ENCODE results near the gene LAIR2.
"Not testable (repeated sequence)": the region's sequence is repeated elsewhere in the genome, so short reads cannot be mapped to it uniquely, and the experiment has no call there.

Gene LAIR2

DNA sequence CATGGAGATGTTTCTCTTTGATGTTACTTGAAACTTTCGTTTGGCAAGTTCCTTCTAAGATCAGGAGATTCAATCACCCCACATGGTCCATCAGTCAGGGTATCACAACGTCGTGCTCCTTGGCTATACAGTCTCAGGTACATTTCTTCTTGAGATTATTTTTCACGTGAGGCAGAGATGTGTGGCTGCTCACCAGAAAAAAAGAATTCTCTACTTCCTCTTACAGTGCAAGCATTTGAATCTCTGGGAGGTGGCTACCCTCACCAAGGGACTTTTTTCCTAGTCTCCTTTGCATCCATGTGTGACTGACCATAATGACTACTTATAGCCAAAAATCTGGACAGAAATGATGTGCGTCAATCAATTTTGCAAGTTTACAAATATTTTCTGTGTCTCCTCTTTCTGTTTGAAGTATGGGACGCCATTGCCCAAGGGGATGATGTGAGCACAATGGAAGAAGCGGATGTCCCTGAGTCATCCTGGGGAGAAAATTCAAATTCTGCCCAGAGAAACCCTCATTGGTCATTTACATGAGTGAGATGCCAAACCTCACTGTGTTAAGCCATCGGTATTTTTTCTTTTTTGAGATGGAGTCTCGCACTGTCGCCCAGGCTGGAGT is 8.6 kb upstream of the LAIR2 start:
- no peak for DNase-seq (ENCODE audit: low read depth in 2 of 2)

DNA sequence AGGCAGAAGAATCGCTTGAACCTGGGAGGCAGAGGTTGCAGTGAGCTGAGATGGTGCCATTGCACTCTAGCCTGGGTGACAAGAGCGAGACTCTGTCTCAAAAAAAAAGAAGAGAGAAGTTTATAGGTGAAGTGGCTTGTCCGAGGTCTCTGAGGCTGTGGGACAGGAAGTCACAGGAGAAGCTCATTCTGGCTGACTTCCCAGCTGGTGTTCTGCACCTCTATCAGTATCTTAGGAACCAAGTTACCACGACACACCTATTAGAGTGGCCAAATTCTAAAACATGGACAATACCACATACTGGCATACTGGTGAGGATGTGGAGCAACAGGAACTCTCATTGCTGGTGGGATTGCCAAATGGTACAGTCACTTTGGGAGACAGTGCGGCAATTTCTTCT is 7.3 kb upstream of the LAIR2 start:
- not testable (repeated sequence) for DNase-seq (ENCODE audit: low read depth in 2 of 2)

DNA sequence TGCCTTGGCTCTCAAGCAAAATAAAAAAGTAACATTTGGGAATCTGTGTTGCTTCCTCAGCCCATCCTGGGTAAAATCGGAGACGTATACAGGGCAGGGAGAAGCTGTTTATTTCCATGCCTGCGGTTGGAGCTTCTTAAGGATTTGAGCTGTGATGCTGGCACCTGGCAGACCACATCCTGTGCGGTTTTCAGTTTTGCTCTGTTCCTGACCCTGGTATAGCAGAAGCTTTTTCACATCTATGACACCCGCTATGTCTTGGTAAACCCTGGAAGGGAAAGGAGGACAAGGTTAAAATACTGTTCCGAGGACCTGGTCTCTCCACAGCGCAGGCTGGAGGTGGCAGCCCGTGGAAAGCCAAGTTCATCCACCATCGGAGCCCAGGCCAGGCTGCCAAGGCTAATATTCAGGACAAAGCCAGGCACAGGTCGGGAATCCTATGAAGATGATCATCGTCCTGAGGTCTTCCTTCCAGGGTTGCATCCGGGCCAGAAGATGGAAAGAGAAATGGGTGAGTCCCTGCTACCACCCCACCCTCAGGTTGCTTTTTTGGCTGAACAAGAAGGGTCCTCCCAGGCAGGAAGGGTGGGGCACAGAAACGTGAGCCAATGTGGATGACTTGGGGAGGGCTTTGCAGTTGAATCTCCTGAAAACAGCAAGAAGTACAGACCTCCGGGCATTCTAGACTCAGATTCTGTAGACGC is 4.7 kb upstream of the LAIR2 start:
- DNase-seq (ENCODE audit: low read depth in 2 of 2), result not testable (repeated sequence)

DNA sequence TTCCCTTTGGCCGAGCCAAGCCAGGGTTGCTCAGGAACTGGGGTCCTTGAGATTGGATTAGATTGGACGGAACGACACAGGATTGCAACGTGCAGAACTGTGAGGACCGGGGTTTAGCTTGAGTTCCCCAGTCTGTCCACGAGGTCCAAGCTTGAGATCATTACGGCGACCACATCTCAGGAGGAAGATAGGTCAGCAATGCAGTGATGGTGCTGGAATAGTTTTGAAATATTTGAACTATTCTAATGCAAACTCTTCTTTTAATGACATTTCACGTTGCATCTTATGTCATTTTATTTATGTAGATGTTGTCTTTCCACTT is 4.2 kb upstream of the LAIR2 start:
- not testable (repeated sequence) for DNase-seq (ENCODE audit: low read depth in 2 of 2)

DNA sequence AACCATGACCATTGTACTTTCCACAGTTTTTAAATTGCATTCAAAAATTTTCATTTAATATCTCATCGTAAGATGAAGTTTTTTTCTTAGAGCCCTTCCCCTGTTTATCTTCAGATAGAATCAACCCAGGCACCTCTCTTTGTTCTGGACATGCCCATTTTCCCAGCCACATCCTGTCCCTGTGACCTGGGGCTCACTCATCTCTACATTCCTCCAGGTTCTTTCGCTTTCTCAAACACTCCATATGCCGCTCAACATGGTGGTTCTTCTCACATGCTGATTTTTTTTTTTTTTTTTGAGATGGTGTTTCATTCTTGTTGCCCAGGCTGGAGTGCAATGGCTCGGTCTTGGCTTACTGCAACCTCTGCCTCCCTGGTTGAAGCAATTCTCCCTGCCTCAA is 2.9 kb downstream of the LAIR2 start:
- not testable (repeated sequence) for DNase-seq (ENCODE audit: low read depth in 2 of 2)

DNA sequence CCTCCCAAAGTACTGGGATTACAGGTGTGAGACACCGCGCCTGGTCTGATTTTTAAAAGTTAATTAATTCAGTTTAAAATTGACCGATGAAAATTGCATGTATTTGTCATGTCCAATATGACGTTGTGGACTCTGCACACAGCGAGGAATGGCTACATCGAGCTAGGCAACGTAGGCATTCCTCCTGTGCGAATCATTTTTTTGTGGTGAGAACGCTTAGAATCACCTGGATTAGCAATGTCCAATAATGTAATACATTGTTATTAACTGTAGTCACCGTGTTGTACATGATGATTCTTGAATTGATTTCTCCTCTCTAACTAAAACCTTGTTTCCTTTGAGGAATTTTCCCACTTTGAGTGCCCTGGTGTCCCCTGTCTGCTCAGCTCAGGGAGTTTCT is 3.4 kb downstream of the LAIR2 start:
- no peak for DNase-seq (ENCODE audit: low read depth in 2 of 2)

DNA sequence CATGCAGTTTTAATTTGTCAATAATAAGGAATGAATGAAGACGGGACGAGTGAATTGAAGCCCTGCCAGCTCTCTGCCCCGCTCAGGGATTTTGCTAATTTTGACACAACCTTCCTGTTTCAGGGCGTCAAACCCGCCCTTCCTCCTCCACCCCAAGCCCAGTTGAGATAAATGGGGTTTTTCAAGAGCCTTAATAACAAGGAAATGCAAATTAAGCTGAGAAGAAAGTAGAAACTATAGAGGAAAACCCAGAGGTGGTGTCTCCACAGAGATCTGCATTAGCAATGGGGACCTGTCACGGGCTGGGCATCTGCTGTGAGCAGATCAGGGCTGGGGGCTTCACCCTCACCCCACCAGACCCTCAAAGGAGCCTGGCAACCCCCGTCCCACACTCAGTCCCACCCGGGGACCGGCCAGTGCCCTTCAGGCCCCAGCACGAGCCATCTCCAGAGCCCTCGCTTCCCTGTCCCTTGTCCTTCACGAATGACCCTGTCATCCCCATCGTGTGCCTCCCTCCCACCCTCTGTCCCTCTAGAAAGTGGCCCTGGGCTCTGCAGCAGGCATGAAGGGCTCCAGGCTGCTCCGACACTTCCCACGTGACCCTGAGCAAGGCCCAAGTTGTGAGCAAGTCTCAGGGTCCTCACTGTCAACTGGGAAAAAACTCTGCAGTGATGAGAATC is 4.5 kb downstream of the LAIR2 start:
- DNase-seq (ENCODE audit: low read depth in 2 of 2), result not testable (repeated sequence)

DNA sequence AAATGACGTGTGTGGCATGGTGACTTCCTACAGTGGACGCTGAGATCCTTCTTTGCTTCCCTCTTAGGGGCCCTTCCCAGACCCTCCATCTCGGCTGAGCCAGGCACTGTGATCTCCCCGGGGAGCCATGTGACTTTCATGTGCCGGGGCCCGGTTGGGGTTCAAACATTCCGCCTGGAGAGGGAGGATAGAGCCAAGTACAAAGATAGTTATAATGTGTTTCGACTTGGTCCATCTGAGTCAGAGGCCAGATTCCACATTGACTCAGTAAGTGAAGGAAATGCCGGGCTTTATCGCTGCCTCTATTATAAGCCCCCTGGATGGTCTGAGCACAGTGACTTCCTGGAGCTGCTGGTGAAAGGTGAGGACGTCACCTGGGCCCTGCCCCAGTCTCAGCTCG is 5.2 kb downstream of the LAIR2 start:
- DNase-seq (ENCODE audit: low read depth in 2 of 2), result no peak

DNA sequence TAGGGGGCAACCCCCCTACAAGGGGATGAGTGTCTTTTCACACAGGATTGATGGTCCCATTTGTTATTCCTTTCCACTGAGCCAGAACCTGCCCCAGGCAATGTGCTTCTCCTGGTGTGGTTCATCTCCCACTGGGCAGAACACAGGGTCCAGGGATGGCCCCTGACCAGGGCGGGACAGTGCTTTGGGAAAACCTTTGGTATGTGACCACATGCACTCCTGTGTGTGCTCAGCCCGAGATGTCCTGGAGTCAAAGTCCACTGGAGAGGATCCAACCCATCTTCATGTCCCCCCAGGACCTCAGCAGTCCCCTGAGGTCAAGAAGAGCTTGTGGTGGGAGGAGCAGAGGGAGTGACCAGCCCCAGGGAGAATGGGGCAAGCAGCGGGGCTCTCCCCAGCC is 5.9 kb downstream of the LAIR2 start:
- DNase-seq (ENCODE audit: low read depth in 2 of 2), result not testable (repeated sequence)

DNA sequence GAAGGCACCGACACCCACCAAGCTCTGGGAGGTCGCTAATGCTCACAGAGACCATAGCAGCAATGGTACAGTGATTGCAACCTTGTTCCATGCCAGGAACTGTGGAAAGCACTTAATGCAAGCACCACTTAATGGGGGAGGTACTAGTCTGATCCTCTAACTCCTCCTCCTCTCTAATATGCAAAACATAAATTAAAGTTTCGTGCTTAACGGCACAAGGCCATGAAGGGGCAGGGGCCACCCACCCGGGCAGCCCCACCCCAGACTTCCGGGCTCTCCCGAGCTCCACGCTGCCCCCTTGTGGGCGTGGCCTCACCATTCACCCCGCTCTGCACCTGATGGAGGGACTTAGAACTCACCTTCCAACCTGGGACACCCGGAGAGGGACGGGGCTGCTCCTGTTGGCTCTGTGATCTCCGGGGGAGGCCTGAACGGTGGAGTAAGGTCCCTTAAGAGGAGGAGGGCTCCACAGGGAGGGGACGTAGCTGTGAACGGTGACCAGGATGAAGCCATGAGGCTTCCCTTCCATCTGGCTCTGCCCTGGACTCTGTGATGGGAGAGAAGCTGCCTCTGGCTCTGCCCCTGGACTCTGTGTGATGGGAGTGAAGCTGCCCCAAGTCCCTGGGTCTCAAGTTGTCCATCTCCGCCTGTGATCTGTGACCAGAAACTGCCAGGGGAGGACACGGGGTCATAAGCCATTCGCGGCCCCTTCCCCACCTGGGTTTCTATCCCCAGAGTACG is 6.7 kb downstream of the LAIR2 start:
- not testable (repeated sequence) for DNase-seq (ENCODE audit: low read depth in 2 of 2)

DNA sequence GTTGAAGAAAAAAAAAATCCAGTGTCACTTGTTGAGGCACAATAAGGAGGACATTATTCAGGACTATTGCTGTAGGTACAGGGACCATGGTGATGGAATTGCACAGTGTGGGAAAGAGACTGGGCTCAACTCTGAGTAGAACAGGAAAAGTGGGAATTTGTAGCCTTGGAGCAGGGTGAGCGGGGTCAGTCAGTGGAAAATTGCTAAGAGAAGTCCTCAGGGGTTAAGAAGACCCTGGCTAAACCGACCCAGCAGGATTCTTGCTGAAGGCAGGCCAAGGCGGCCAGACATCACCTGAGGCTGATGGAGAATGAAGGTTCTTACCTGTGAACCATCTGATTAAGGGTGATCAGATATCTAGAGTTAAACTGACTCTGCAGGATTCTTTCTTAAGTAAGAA is 12.5 kb downstream of the LAIR2 start:
- no peak for DNase-seq (ENCODE audit: low read depth in 2 of 2)

DNA sequence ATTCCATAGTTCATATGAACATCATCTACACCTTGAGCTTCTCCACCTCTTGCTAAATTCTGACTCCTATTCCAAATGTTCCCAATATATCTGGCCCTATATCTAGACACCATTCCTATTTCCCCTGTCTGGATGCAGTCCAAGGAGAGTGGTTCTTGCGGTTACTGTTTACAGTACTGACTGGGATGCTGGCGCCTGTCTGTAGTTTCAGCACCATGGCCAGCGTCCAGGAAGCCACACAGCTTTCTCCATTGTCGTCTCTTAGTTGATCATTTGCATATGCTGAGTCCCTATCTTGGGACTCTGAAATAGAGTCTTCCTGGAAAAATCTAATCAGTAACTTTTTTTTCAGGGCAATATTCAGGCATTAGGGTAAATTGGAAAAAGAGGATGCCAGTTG is 14.9 kb downstream of the LAIR2 start:
- DNase-seq (ENCODE audit: low read depth in 2 of 2), result peak; percentile 22 to 42

DNA sequence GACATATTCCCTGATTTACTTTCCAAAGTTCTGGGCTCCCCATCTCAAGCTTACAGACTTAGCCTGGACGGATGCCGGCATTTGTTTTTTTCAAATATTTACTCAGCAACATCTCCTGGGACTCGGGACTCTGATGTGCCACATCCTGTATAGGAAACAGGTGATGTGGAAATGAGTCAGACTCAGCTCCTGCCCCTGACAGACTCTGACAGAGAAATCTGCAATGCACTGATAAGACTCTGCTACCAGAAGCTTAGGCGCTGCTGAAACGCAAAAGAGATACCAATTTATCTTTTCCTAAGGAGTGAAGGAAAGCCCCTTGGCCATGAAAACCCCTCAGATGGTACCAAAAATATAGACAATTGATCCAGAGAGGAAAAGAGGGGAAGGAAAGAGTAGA is 16.2 kb downstream of the LAIR2 start:
- DNase-seq (ENCODE audit: low read depth in 2 of 2), result peak; percentile 17 to 18

DNA sequence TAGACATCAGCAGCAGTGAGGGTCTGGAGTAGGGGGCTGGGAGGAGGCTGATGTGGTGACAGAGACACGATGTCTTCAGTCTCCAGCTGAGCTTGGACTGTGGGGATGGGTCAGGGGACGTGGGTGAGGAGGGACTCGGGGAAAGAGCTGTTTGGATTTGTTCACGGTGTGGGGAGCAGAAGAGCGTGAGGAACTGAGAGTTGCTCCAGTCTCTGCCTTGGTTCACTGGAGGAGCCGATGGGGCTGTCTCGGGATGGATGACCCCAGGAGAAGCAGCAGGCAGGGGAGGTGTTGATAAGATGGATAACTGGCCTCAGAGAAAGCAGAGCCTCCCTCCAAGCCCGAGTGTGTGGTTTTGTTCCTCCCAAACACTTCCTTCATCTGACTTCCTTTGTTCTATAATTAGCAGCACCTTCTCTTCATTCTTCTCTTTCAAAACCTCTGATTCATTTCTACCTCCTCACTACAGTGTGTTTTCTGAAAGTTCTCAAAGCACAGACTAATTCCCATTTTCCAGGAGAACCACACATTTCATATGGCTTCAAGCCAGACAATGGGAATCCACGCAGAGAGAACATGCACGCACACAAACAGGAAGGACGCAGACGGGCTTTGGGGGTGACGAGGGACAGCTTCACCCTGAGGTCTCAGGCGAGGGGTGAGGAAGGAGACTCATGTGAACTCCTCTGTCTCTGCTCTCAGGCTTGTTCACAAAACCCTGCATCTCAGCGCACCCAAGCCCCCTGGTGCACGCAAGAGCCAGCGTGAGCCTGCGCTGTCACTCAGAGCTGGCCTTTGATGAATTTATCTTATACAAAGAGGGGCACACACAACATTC is 18.6 kb downstream of the LAIR2 start:
- DNase-seq (ENCODE audit: low read depth in 2 of 2), result no peak

DNA sequence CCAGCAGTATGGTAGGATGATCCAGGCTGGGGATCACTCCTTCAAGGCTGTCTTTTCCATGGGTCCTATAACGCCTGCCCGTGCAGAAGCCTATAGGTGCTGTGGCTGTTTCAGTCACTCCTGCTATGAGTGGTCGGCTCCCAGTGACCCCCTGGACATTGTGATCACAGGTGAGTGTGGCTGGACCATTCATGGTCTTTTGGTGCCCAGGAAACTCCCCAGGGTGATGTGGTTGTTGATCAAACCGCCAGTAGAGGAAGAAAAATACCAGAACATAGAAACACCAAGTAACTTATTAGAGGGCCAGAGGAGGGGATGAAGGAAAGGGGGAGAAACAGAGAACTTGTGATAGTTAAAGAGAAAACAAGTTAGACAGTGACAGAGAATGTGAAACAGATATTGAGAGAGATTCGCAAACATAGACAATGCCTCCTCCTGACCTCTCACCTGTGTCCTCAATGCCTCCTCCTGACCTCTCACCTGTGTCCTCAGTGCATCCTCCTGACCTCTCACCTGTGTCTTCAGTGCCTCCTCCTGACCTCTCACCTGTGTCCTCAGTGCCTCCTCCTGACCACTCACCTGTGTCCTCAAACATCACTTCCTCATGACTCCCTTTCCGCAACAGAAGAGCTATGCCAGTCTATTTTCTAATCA is 19.4 kb downstream of the LAIR2 start:
- DNase-seq (ENCODE audit: low read depth in 2 of 2), result no peak

DNA sequence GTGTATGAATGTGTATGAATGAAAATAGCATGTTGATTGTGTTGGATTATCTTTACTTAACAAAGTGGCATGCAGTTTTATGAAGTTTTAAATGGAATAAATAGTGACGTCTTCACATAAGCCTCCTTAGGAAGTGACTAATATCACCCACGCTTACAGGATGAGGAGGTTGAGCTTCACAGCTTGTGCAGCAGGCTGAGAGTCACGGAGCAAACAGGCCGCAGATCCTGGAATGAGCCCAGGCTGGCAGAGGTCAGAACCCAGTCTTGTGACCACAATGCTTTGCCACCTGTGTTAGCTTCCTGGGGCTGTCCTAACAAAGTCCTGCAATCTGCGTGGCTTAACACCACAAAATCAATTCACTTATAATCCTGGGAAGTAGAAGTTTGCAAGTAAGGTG is 20.8 kb downstream of the LAIR2 start:
- peak; percentile 36 to 51 for DNase-seq (ENCODE audit: low read depth in 2 of 2)

DNA sequence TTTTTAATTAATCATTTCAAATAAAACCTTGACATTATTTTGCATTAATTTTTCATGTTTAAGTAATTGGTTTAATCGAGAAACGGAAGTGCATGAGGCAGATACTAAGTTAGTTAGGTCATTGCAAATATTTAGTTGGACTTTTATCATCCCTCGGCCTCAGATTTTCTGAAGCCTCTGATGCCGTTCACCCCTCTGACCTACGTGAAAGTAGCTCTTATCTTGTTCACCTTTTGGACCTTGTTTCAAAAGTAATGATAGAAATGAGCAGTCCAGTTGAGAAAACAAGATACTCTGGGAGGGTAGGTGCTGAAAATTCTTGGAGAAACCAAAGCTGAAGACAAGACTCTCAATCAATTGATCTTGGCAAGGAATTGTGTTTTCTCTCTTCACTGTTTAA is 23.0 kb downstream of the LAIR2 start:
- DNase-seq (ENCODE audit: low read depth in 2 of 2), result no peak

DNA sequence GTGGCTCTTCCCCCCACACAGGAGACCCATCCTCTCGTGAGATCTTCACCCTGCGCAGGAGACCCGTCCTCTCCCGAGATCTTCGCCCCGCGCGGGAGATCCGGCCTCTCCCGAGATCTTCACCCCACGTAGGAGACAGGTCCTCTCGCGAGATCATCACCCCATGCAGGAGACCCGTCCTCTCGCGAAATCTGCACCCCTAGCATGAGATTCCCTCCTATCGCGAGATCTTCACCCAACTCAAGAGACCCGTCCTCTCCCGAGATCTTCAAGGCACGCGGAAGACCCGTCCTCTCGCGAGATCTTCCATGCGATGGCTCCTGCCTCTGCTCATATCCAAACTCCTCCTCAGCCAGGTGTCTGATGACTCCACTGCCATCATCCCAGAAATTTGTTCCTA is 24.3 kb downstream of the LAIR2 start:
- DNase-seq (ENCODE audit: low read depth in 2 of 2), result no peak

DNA sequence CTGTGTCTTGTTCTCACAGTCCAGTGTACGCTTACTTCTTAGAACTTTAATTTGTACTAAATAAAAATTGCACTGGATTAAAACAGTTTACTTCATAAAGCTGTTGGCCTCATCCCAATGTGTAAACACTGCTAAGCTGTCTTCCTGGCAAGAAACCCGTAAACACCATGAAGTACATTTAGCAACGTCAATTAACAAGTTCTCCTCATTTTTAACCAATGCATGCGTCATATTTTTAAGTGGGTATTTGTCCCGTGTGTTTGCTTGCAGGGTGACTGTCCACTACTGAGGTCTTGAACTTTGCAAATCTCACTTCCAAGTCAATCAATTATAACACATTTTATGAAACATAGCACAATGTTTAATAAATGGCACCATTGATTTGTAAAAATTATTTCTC is 28.2 kb downstream of the LAIR2 start:
- no peak for DNase-seq (ENCODE audit: low read depth in 2 of 2)

DNA sequence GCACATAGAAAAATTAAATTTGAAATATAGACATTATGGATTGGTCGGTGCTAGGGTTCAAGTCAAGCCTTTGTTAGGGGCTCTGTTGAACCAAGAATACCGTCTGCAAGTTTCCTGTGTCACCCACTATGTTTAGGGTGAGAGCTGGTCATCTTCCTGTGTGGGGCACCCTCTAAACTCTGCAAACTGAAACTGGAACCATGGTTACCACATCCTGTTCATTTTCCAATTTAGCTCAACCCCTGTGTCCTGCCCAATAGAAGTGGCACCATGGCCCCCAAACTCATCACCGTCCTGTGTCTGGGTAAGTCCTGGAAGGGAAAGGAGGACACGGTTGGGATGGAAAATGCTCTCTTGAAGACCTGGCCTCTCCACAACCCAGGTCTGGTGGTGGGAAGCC is 29.9 kb downstream of the LAIR2 start:
- no peak for DNase-seq (ENCODE audit: low read depth in 2 of 2)

DNA sequence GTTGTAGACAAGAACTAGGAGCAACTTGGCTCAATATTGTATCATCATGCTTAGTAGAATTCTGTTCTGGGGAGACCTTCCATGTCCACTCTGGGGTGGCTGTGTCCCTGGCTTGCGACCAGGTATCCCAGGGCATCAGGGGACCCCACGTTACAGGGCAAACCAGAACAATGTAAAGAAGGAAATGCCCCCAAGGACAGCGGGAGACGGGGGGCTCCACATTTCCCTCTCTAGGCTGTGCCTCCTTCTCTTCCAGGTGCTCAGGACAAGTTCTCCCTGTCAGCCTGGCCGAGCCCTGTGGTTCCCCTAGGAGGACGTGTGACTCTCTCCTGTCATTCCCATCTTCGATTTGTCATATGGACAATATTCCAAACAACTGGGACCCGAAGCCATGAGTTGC is 30.8 kb downstream of the LAIR2 start:
- DNase-seq (ENCODE audit: low read depth in 2 of 2), result no peak
